BJ (cell line): ENCODE measurements around the gene ZBTB32. TPM values are rescaled to one million over a fixed set of nuclear protein-coding genes. Genes with fewer than 3 reads are reported as not detected.

Source experiments
- CTCF ChIA-PET: fragments of 350-600 bp; formaldehyde crosslinking; extraction: SDS; loops from one replicate; lab custom pipeline; 2021; ENCODE audit warnings: antibody characterized with exemption, inconsistent platforms; lab: Yijun Ruan, JAX
- POLR2A ChIA-PET: fragments of 300-600 bp; sonication (Branson Sonifier 250); formaldehyde crosslinking; extraction: SDS; loops from one replicate; lab custom pipeline; 2021; ENCODE audit warnings: antibody characterized with exemption; lab: Charles Lee
- DNase-seq: peaks from one replicate; pipeline ENCODE4 v3.0.0-alpha.2; 2011; ENCODE audit warnings: low read depth
- H3K27me3 ChIP-seq: 2 replicates; pipeline ENCODE4 v1.6.0; 2011; ENCODE audit warnings: low read length; ENCODE audit not compliant: control insufficient read depth, insufficient read depth
- H3K36me3 ChIP-seq: 2 replicates; pipeline ENCODE4 v1.5.1; 2011; ENCODE audit warnings: low read length; ENCODE audit not compliant: control insufficient read depth, insufficient read depth
- H3K4me3 ChIP-seq: 2 replicates; pipeline ENCODE4 v1.5.1; 2011; ENCODE audit warnings: low read depth, mild to moderate bottlenecking, control low read depth, low read length
- CTCF ChIP-seq: IDR thresholded peaks from 2 replicates; pipeline ENCODE4 v1.5.1; 2011; ENCODE audit warnings: low read depth, mild to moderate bottlenecking, control low read depth, inconsistent platforms, low read length, moderate library complexity; ENCODE audit not compliant: insufficient read depth
- polyA plus RNA-seq: library from polyadenylated mRNA; depleted of rRNA; stranded (reverse); fragments of >200 nt; gene quantifications from 2 replicates; pipeline ENCODE4 v1.2.3, GENCODE V29; 2011

ZBTB32 gene
- polyA plus RNA-seq, 1 experiment, result not detected

DNA sequence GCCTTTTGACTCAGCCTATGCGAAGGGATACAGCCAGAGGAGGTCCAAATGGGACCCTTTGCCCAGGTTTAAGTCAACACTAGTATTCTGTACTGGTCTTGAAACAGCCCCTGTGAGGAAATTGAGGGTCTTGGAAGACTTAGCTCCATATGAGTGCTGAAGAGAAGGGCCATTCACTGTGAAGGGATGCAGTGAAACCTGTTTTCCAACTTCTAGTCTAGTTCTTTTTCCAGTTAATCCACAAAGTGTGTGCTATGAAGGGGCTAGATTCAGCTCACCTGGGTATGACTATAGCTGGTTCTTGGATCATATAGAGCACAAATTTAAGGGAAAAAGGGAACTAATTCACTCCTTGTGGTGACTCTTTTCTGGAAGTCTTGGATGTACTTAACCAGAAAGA, 4.0 kb downstream of the ZBTB32 start:
- Histone ChIP-seq H3K27me3 (no peaks in the 10 kb centered on the region; the same call in none of the 2 replicates), H3K4me3 (no peak overlapping the region), H3K36me3 (no peaks in the 10 kb centered on the region)
- POLR2A ChIA-PET, result interaction anchor here (0.6 kb wide), 1 partner anchor 65 kb away, joined by 3 read pairs; no protein-coding TSS in a partner anchor
- CTCF ChIA-PET, result interaction anchor here (0.9 kb wide), 1 partner anchor 14 kb away, joined by 3 read pairs; no protein-coding TSS in a partner anchor
- DNase-seq, result no peak
- no peak for TF ChIP-seq CTCF

- Histone ChIP-seq H3K27me3 (no peaks in the 10 kb centered on the region; the same call in none of the 2 replicates), H3K4me3 (no peak overlapping the region), H3K36me3 (no peaks in the 10 kb centered on the region)
- TF ChIP-seq CTCF, result no peak
- ChIA-PET CTCF (interaction anchor here (0.6 kb wide), 1 partner anchor 37 kb away, joined by 3 read pairs; no protein-coding TSS in a partner anchor), POLR2A (no interaction called here)
- DNase-seq, result no peak
Measured at GRCh38 chr19:35710784-35711723, 6.7 kb downstream of the ZBTB32 start.

DNA sequence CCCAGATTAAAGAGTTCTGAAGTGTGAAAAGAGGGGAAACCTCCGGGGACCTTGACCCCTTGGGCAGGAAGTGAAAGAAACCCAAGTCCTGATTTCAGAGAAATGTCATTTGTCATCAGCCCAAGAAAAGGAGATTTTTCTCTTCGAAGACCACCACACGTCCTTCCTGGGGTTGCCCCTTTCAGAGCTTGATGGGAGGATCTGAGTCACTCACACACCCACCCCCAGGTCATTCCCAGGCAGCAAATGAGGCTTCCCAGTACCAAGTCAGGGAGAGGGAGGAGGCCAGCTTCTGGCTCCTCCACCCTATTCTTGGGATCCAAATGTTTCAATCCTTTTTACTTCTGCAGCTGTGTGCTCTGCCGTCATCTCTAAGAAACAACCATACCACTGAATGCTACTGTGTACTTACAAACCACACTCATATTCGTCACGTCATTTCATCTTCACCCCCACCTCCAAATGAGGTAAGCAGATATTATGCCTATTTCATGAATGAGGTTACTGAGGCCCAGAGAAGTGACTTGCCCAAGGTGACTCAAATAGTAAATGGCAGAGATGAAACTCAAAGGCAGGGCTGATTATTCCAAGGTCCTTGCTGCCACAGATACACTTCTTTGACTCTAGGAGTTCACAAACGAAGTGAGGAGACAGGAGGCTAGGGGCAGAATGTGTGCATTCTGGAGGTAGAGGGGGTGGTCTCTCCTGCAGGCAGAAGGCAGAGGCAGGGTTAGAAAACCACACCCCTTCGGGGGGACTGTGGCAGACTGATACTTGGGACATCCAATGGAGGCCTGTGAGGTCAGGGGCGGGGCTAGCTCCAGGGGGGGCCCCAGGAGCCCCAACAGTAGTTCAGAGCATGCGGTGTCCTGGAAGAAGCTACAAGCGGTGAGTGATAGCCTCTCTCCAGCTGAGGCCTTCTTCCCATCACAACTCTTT, 8.5 kb downstream of the ZBTB32 start:
- Histone ChIP-seq H3K36me3 (no peaks in the 10 kb centered on the region), H3K27me3 (no peaks in the 10 kb centered on the region; the same call in none of the 2 replicates), H3K4me3 (no peak overlapping the region)
- no peak for TF ChIP-seq CTCF
- ChIA-PET CTCF (interaction anchor here (0.6 to 2.4 kb wide), 4 partner anchors 18 to 360 kb away, joined by 3 to 8 read pairs (median 3); no protein-coding TSS in a partner anchor), POLR2A (no interaction called here)
- no peak for DNase-seq

- POLR2A ChIA-PET, result no interaction called here
- no peaks in the 10 kb centered on the region for H3K36me3 ChIP-seq
- no peak for DNase-seq
- H3K27me3 ChIP-seq, result no peaks in the 10 kb centered on the region; the same call in 1 of the 2 replicates
- CTCF ChIA-PET, result interaction anchor here (0.6 to 2.4 kb wide), 4 partner anchors 17 to 361 kb away, joined by 3 to 8 read pairs (median 4); no protein-coding TSS in a partner anchor
- TF ChIP-seq CTCF, result no peak
- H3K4me3 ChIP-seq, result no peak overlapping the region
Measured at GRCh38 chr19:35713506-35713850, 9.1 kb downstream of the ZBTB32 start.
